RWPE1 (cell line): Measurements from ENCODE around the gene FEZ2.

Experiments
- CTCF ChIA-PET: fragments of 350-600 bp; sonication (Branson Sonifier 250); formaldehyde crosslinking; extraction: SDS; loops from one replicate; lab custom pipeline; 2021; lab: Yijun Ruan, JAX
- POLR2A ChIA-PET: fragments of 400-600 bp; formaldehyde crosslinking; extraction: SDS; loops from one replicate; lab custom pipeline; 2020; ENCODE audit warnings: antibody characterized with exemption; ENCODE audit not compliant: low non-redundant PET; lab: Yijun Ruan, JAX
- DNase-seq: peaks from one replicate; pipeline ENCODE4 v3.0.0; 2012; ENCODE audit warnings: low spot score
- H3K27ac ChIP-seq: fragments of 450-650 bp; 2 replicates; pipeline ENCODE4 v1.5.1; 2017
- TF ChIP-seq, protein P1 (sequence below): fragments of 450-650 bp; conservative IDR thresholded peaks from 2 replicates; pipeline ENCODE4 v1.5.1; 2017; ENCODE audit warnings: low read depth, mild to moderate bottlenecking

FEZ2 gene

DNA sequence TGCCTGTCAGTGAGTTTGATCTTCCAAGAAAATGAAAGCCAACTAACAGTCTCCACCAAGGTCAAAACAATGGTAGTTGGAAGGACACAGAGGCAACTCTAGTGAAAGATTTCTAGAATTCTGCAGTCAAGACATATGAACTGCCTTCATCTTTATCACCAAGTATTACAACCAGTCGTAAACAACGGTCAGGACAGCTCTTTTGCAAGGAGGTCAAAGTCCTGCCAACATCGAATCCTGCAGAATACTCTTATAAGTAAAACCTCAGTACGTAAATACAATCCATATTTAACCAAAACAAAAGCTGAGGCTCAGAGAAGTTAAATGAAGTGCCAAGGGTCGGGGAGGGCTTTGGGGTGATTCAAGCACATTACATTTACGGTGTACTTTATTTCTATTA lies 3.1 kb downstream of the FEZ2 start:
- no peak overlapping the region for H3K27ac ChIP-seq
- TF ChIP-seq, protein P1, sequence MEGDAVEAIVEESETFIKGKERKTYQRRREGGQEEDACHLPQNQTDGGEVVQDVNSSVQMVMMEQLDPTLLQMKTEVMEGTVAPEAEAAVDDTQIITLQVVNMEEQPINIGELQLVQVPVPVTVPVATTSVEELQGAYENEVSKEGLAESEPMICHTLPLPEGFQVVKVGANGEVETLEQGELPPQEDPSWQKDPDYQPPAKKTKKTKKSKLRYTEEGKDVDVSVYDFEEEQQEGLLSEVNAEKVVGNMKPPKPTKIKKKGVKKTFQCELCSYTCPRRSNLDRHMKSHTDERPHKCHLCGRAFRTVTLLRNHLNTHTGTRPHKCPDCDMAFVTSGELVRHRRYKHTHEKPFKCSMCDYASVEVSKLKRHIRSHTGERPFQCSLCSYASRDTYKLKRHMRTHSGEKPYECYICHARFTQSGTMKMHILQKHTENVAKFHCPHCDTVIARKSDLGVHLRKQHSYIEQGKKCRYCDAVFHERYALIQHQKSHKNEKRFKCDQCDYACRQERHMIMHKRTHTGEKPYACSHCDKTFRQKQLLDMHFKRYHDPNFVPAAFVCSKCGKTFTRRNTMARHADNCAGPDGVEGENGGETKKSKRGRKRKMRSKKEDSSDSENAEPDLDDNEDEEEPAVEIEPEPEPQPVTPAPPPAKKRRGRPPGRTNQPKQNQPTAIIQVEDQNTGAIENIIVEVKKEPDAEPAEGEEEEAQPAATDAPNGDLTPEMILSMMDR: no peak
- DNase-seq: no peak
- ChIA-PET CTCF (no interaction called here), POLR2A (no interaction called here)

DNA sequence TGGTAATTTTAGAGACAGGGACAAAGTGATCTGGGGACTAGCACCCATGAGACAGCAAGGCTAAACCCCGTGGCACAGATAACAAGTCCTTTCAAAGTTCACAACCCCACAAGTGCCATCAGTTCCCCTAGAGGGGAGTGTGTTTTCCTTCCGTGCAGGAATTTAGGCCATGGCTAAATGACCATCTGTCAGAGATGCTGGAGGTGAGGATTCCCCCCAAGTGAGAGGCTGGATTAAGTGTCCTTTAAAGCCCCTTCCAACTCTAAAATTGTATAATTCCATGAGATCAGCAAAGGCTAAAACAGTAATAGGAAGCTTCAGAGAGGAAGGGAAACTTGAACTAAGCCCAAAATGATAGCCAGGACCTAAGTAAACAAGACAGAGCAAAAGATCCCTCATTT lies 8.7 kb downstream of the FEZ2 start:
- TF ChIP-seq, protein P1: no peak
- no peak overlapping the region for H3K27ac ChIP-seq
- CTCF ChIA-PET: interaction anchor here (0.5 kb wide), 1 partner anchor 517 kb away, joined by 3 read pairs; no protein-coding TSS in a partner anchor
- DNase-seq: no peak
- POLR2A ChIA-PET: no interaction called here

- TF ChIP-seq, protein P1: no peak
- DNase-seq: no peak
- no peak overlapping the region for H3K27ac ChIP-seq
- ChIA-PET CTCF (interaction anchor here (0.6 kb wide), 1 partner anchor 705 kb away, joined by 3 read pairs; no protein-coding TSS in a partner anchor), POLR2A (no interaction called here)
Measured at GRCh38 chr2:36587556-36587955, 10.4 kb downstream of the FEZ2 start.

DNA sequence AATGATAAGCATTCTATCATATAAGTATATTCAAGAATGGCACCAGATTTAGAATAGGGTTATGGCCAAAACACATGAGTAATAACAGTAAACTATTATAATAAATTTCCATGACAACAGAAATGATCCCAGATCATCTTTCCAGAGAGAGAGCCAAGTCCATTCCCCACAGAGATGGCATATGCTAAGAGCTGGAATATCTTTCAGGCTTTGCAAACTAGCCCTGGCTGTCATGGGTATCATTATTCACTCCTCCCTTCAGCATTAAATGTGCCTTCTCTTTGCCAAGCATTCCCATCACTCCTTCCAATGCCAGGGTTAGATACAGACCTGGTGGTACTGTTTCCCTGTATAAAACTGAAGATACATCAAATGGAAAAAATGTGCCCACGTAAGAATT lies 10.9 kb downstream of the FEZ2 start:
- ChIA-PET POLR2A (no interaction called here), CTCF (no interaction called here)
- no peak for DNase-seq
- TF ChIP-seq, protein P1: no peak
- H3K27ac ChIP-seq: no peak overlapping the region

- TF ChIP-seq, protein P1: no peak
- POLR2A ChIA-PET: no interaction called here
- CTCF ChIA-PET: no interaction called here
- no peak for DNase-seq
- H3K27ac ChIP-seq: no peak overlapping the region
Measured at GRCh38 chr2:36586672-36587071, 11.3 kb downstream of the FEZ2 start.

GRCh38 chr2:36584148-36584794 lies 13.7 kb downstream of the FEZ2 start:
- TF ChIP-seq, protein P1: no peak
- H3K27ac ChIP-seq: no peak overlapping the region
- POLR2A ChIA-PET: no interaction called here
- DNase-seq: no peak
- CTCF ChIA-PET: no interaction called here
